Osteocyte (in vitro differentiated cells): Measurements from ENCODE around the gene AATF. TPM values are rescaled to one million over a fixed set of nuclear protein-coding genes. Genes with fewer than 3 reads are reported as not detected.

Experiments
- DNase-seq: peaks from one replicate; pipeline ENCODE4 v3.0.0; 2021; ENCODE audit warnings: mixed read lengths; ENCODE audit not compliant: unreplicated experiment; ENCODE audit errors: extremely low spot score
- H3K27ac Mint-ChIP-seq: one replicate; pipeline ENCODE4 v1.8.0; 2021; ENCODE audit warnings: mild to moderate bottlenecking, mixed read lengths; ENCODE audit not compliant: unreplicated experiment
- H3K27me3 Mint-ChIP-seq: one replicate; pipeline ENCODE4 v1.8.0; 2021; ENCODE audit warnings: mixed read lengths; ENCODE audit not compliant: unreplicated experiment
- H3K36me3 Mint-ChIP-seq: one replicate; pipeline ENCODE4 v1.8.0; 2021; ENCODE audit warnings: mixed read lengths; ENCODE audit not compliant: unreplicated experiment
- H3K4me1 Mint-ChIP-seq: one replicate; pipeline ENCODE4 v1.8.0; 2021; ENCODE audit warnings: mixed read lengths; ENCODE audit not compliant: unreplicated experiment
- H3K4me3 Mint-ChIP-seq: one replicate; pipeline ENCODE4 v1.8.0; 2021; ENCODE audit warnings: mild to moderate bottlenecking, moderate library complexity, mixed read lengths; ENCODE audit not compliant: unreplicated experiment
- H3K9me3 Mint-ChIP-seq: one replicate; pipeline ENCODE4 v1.8.0; 2021; ENCODE audit warnings: mixed read lengths; ENCODE audit not compliant: unreplicated experiment
- CTCF ChIP-seq: fragments of 200-600 bp; sonication (generic); IDR thresholded peaks from 2 replicates; pipeline ENCODE4 v1.5.0; 2021; ENCODE audit warnings: antibody characterized with exemption, mild to moderate bottlenecking, moderate library complexity
- total RNA-seq: library from RNA; stranded (reverse); gene quantifications from 2 replicates; pipeline ENCODE4 v1.2.1, GENCODE V29; 2021

AATF gene
- total RNA-seq, 1 donor from 2014 or later: 39.6 TPM

- no peak for DNase-seq
- no peak for TF ChIP-seq CTCF
- peaks cover 1% of the 10 kb centered on the region for H3K36me3 Mint-ChIP-seq
- H3K4me1 Mint-ChIP-seq: peaks cover 48% of the 10 kb centered on the region
- peaks cover 90% of the 10 kb centered on the region for H3K27me3 Mint-ChIP-seq
- H3K9me3 Mint-ChIP-seq: no peaks in the 10 kb centered on the region
- H3K27ac Mint-ChIP-seq: no peak overlapping the region
- H3K4me3 Mint-ChIP-seq: peak overlapping the region; percentile 37
These were observed 15.1 kb upstream of the AATF start for GRCh38 chr17:36933512-36934143.

GRCh38 chr17:36934144-36934691 is 14.5 kb upstream of the AATF start:
- Mint-ChIP-seq H3K4me3 (peak overlapping the region; percentile 37), H3K9me3 (no peaks in the 10 kb centered on the region), H3K36me3 (peaks cover 1% of the 10 kb centered on the region), H3K27me3 (peaks cover 90% of the 10 kb centered on the region), H3K4me1 (peaks cover 52% of the 10 kb centered on the region), H3K27ac (no peak overlapping the region)
- no peak for DNase-seq
- no peak for TF ChIP-seq CTCF

GRCh38 chr17:36934692-36935630 is 13.8 kb upstream of the AATF start:
- Mint-ChIP-seq H3K4me3 (no peak overlapping the region), H3K27ac (no peak overlapping the region), H3K9me3 (no peaks in the 10 kb centered on the region), H3K36me3 (peaks cover 1% of the 10 kb centered on the region), H3K27me3 (peaks cover 88% of the 10 kb centered on the region), H3K4me1 (peaks cover 53% of the 10 kb centered on the region)
- no peak for DNase-seq
- no peak for TF ChIP-seq CTCF

GRCh38 chr17:36935671-36936454 is 12.9 kb upstream of the AATF start:
- peaks cover 1% of the 10 kb centered on the region for H3K36me3 Mint-ChIP-seq
- H3K27me3 Mint-ChIP-seq: peaks cover 87% of the 10 kb centered on the region
- H3K9me3 Mint-ChIP-seq: no peaks in the 10 kb centered on the region
- H3K4me1 Mint-ChIP-seq: peaks cover 53% of the 10 kb centered on the region
- H3K4me3 Mint-ChIP-seq: peak overlapping the region; percentile 59
- no peak for DNase-seq
- H3K27ac Mint-ChIP-seq: no peak overlapping the region
- TF ChIP-seq CTCF: no peak
